AG04449 (cell line): ENCODE data around the gene SENP3.

ENCODE experiments used
- CTCF ChIA-PET: fragments of 350-600 bp; formaldehyde crosslinking; extraction: SDS; loops from one replicate; lab custom pipeline; 2021; ENCODE audit warnings: antibody characterized with exemption; lab: Yijun Ruan, JAX
- POLR2A ChIA-PET: fragments of 400-600, 350-600 bp; formaldehyde crosslinking; extraction: SDS; loops from one replicate; lab custom pipeline; 2020; ENCODE audit warnings: antibody characterized with exemption, inconsistent platforms; lab: Yijun Ruan, JAX
- DNase-seq: peaks from one replicate; pipeline ENCODE4 v3.0.0-alpha.2; 2010; ENCODE audit warnings: low read depth, low spot score
- H3K4me3 ChIP-seq: 2 replicates; pipeline ENCODE4 v1.5.1; 2011; ENCODE audit warnings: low read depth, mild to moderate bottlenecking, control low read depth, low read length
- CTCF ChIP-seq: IDR thresholded peaks from one replicate; pipeline ENCODE4 v1.5.1; 2011; ENCODE audit warnings: mild to moderate bottlenecking, moderate library complexity, low read length, control low read depth, inconsistent platforms; ENCODE audit not compliant: insufficient read depth; ENCODE audit errors: missing control alignments

Gene SENP3

GRCh38 chr17:7618608-7619007 lies 56.9 kb downstream of the SENP3 start:
- no peak for DNase-seq
- ChIA-PET POLR2A (no interaction called here), CTCF (interaction anchor here (1.7 to 6.2 kb wide), 2 partner anchors 11 to 69 kb away, joined by 5 to 67 read pairs; partner anchors contain the start of genes SAT2 and SHBG)
- H3K4me3 ChIP-seq = no peak overlapping the region
- no peak for TF ChIP-seq CTCF

DNA sequence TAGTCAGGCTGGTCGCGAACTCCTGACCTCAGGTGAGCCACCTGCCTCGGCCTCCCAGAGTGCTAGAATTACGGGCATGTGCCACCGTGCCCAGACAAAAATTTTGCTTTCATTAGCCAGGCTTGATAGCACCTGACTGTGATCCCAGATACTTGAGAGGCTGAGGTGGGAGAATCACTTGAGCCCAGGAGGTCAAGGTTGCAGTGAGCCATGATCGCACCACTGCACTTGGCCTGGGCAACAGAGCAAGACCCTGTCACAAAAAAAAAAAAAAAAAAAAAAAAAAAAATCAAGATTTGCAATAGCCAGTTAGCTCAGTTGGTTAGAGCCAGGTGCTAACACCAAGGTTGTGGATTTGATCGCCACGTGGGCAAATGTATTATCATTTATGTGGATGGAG lies 59.1 kb downstream of the SENP3 start:
- ChIA-PET CTCF (interaction anchor here (2.2 to 2.8 kb wide), 2 partner anchors 12 to 60 kb away, joined by 7 to 21 read pairs; no protein-coding TSS in a partner anchor), POLR2A (no interaction called here)
- TF ChIP-seq CTCF = no peak
- H3K4me3 ChIP-seq = no peak overlapping the region
- no peak for DNase-seq
